GM12875 (cell line): ENCODE results near the gene TMCC1.
"Not testable (repeated sequence)": the region's sequence is repeated elsewhere in the genome, so short reads cannot be mapped to it uniquely, and the experiment has no call there.

Experiments
- H3K4me3 ChIP-seq: one replicate; pipeline ENCODE4 v1.5.1; 2011; ENCODE audit warnings: low read depth, low read length, control low read depth
- CTCF ChIP-seq: IDR thresholded peaks from 2 replicates; pipeline ENCODE4 v1.5.1; 2011; ENCODE audit warnings: low read depth, mild to moderate bottlenecking, control low read depth, inconsistent platforms, low read length, moderate library complexity, borderline replicate concordance; ENCODE audit not compliant: insufficient read depth

TMCC1 gene

DNA sequence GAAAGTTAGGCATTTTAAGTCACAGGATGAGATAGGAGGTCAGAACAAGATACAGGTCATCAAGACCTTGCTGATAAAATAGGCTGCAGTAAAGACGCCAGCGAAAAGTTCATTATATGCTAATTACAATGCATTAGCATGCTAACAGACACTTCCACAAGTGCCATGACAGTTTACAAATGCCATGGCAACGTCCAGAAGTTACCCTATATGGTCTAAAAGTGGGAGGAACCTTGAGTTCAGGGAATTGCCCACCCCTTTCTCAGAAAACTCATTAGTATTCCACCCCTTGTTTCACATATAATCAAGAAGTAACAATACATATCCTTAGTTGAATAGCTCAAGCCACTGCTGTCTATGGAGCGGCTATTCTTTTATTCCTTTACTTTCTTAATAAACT, 194.3 kb downstream of the TMCC1 start:
- H3K4me3 ChIP-seq, result no peak overlapping the region
- no peak for TF ChIP-seq CTCF

DNA sequence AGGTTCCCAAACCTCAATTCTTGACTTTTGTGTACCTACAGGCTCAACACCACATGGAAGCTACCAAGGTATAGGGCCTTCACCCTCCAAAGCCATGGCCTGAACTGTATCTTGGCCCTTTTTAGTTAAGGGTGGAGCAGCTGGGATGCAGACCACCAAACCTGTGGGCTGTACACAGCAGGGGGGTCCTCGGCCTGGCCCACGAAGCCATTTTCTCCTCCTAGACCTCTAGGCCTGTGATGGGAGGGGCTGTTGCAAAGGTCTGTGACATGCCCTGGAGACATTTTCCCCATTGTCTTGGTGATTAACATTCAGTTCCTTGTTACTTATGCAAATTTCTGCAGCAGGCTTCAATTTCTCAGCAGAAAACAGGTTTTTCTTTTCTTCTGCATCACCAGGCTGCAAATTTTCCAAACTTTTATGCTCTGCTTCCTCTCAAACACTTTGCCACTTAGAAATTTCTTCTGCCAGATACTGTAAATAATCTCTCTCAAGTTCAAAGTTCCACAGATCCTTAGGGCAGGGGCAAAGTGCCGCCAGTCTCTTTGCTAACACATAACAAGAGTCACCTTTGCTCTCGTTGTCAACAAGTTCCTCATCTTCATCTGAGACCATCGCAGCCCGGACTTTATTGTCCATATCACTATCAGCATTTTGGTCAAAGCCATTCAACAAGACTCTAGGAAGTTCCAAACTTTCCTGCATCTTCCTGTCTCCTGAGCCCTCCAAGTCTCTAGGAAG, 196.1 kb downstream of the TMCC1 start:
- no peak overlapping the region for H3K4me3 ChIP-seq

GRCh38 chr3:129696430-129696829, 197.1 kb downstream of the TMCC1 start:
- not testable (repeated sequence) for H3K4me3 ChIP-seq

More for the DNA sequence above, 196.1 kb downstream of the TMCC1 start:
- TF ChIP-seq CTCF, result no peak

GRCh38 chr3:129695230-129695629, 198.3 kb downstream of the TMCC1 start:
- TF ChIP-seq CTCF, result no peak
- H3K4me3 ChIP-seq, result no peak overlapping the region

DNA sequence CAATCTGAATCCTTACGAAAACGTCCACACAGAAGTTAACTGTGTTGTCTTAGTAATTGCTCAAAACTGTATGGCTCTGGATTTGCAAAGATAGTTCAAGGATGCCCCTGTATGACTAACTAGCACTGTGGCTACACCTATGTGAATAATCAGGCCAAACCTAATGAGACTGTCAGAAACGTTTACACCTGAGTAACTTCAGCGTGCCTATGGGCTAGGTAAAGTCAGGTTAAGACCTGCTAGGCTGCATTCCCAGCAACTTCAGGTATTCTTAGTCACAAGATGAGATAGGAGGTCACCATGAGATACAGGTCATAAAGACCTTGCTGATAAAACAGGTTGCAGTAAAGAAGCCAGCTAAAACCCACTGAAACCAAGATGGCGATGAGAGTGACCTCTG, 199.3 kb downstream of the TMCC1 start:
- no peak for TF ChIP-seq CTCF
- no peak overlapping the region for H3K4me3 ChIP-seq

GRCh38 chr3:129692743-129693142, 200.8 kb downstream of the TMCC1 start:
- TF ChIP-seq CTCF, result no peak

DNA sequence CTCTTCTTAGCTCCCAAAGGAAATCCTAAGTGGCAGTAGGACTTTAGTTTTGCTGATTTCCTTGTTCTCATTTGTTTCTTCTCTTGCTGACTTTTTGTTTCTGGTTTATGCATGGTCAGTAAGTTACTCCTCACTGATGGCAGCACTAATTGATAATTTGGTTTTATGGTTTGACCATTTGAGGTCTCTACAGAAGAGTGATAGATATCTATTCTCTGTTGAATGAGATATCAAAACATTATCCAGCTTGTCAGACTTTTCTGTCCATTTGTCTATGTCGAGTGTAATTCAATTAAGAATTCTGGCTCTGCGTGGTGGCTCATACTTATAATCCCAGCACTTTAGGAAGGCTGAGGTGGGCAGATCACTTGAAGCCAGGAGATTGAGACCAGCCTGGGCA, 202.5 kb downstream of the TMCC1 start:
- H3K4me3 ChIP-seq, result no peak overlapping the region
- TF ChIP-seq CTCF, result no peak

More at GRCh38 chr3:129692743-129693142, 200.8 kb downstream of the TMCC1 start:
- no peak overlapping the region for H3K4me3 ChIP-seq
